NT2/D1 (cell line): ENCODE results near the gene PLIN4.

ENCODE experiments used
- DNase-seq: peaks from one replicate; pipeline ENCODE4 v3.0.0-alpha.2; 2011; ENCODE audit warnings: low read depth, low spot score
- H3K27me3 ChIP-seq: 2 replicates; pipeline ENCODE4 v1.6.0; 2011; ENCODE audit warnings: mild to moderate bottlenecking; ENCODE audit not compliant: insufficient read length, insufficient read depth
- H3K36me3 ChIP-seq: 2 replicates; pipeline ENCODE4 v1.6.1; 2011; ENCODE audit warnings: mild to moderate bottlenecking, low read length, mixed read lengths; ENCODE audit not compliant: insufficient read depth, insufficient read length
- H3K4me1 ChIP-seq: 2 replicates; pipeline ENCODE4 v1.5.1; 2011; ENCODE audit not compliant: insufficient read depth, insufficient read length
- H3K4me3 ChIP-seq: 2 replicates; pipeline ENCODE4 v1.5.1; 2011; ENCODE audit warnings: low read depth; ENCODE audit not compliant: insufficient read length
- H3K9ac ChIP-seq: 2 replicates; pipeline ENCODE4 v1.6.0; 2011; ENCODE audit warnings: low read depth; ENCODE audit not compliant: insufficient read length
- H3K9me3 ChIP-seq: 2 replicates; pipeline ENCODE4 v1.5.1; 2011; ENCODE audit warnings: mild to moderate bottlenecking, low read length; ENCODE audit not compliant: insufficient read depth
- SUZ12 ChIP-seq: IDR thresholded peaks from 2 replicates; pipeline ENCODE4 v1.6.1; 2011; ENCODE audit not compliant: insufficient read length, insufficient read depth; ENCODE audit errors: extremely low read depth
- YY1 ChIP-seq: IDR thresholded peaks from 2 replicates; pipeline ENCODE4 v1.6.1; 2011; ENCODE audit not compliant: insufficient read length, insufficient read depth
- ZNF274 ChIP-seq: IDR thresholded peaks from 2 replicates; pipeline ENCODE4 v1.6.1; 2011; ENCODE audit warnings: mild to moderate bottlenecking, low read depth, low read length

The PLIN4 gene

GRCh38 chr19:4507150-4507452, 11.2 kb downstream of the PLIN4 start:
- Histone ChIP-seq H3K27me3 (peaks cover 12% of the 10 kb centered on the region), H3K4me3 (no peak overlapping the region), H3K36me3 (peaks cover 63% of the 10 kb centered on the region), H3K9ac (no peak overlapping the region), H3K4me1 (peaks cover 14% of the 10 kb centered on the region), H3K9me3 (no peaks in the 10 kb centered on the region)
- no peak for TF ChIP-seq SUZ12
- no peak for TF ChIP-seq YY1
- TF ChIP-seq ZNF274 = no peak
- DNase-seq = no peak

DNA sequence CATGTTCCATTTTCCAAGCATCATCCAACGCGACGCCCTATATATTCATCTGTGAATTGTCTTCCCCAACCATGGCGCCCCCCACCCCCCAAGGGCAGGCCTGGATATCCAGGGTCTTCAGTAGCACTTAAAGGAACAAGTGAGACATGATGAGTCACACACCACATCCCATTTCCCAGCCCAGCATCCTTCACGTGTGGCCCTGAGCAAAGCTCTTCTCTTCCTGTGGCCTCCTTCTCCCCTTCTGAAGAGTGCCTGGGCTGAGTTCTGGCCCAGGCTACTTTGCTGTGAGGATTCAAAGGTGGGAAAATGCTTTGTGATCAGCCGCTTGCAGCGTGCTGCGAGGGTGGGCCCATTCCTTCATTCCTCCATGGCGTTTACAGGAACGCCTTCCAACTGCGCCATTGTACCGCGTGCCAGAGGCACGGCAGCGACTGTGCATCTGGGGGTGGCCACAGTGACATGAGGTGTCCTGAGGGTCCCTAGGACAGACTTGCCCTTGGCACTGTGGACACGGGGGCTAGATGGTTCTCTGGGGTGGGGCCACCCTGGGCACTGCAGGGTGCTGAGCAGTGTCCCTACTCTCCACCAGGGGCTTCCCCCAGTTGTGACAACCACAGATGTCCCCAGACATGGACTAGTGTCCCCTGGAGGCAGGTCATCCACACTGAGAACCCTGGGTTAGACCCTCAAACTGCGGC, 11.7 kb downstream of the PLIN4 start:
- DNase-seq = no peak
- H3K36me3 ChIP-seq = peaks cover 68% of the 10 kb centered on the region
- peaks cover 7% of the 10 kb centered on the region for H3K27me3 ChIP-seq
- H3K9me3 ChIP-seq = no peaks in the 10 kb centered on the region
- H3K9ac ChIP-seq = no peak overlapping the region
- TF ChIP-seq ZNF274 (no peak), SUZ12 (no peak), YY1 (no peak)
- H3K4me3 ChIP-seq = no peak overlapping the region
- peaks cover 14% of the 10 kb centered on the region for H3K4me1 ChIP-seq

GRCh38 chr19:4505570-4506448, 12.5 kb downstream of the PLIN4 start:
- Histone ChIP-seq H3K4me3 (no peak overlapping the region), H3K4me1 (peaks cover 15% of the 10 kb centered on the region), H3K27me3 (peaks cover 4% of the 10 kb centered on the region), H3K36me3 (peaks cover 76% of the 10 kb centered on the region), H3K9ac (no peak overlapping the region), H3K9me3 (no peaks in the 10 kb centered on the region)
- DNase-seq = no peak
- TF ChIP-seq ZNF274 = no peak
- TF ChIP-seq YY1 = no peak
- TF ChIP-seq SUZ12 = no peak

- no peaks in the 10 kb centered on the region for H3K9me3 ChIP-seq
- peaks cover 15% of the 10 kb centered on the region for H3K4me1 ChIP-seq
- TF ChIP-seq SUZ12 = no peak
- TF ChIP-seq YY1 = no peak
- no peak for TF ChIP-seq ZNF274
- H3K36me3 ChIP-seq = peaks cover 82% of the 10 kb centered on the region
- no peak overlapping the region for H3K9ac ChIP-seq
- H3K4me3 ChIP-seq = no peak overlapping the region
- no peak for DNase-seq
- no peaks in the 10 kb centered on the region for H3K27me3 ChIP-seq
Observed at GRCh38 chr19:4504891-4505569, 13.3 kb downstream of the PLIN4 start.

DNA sequence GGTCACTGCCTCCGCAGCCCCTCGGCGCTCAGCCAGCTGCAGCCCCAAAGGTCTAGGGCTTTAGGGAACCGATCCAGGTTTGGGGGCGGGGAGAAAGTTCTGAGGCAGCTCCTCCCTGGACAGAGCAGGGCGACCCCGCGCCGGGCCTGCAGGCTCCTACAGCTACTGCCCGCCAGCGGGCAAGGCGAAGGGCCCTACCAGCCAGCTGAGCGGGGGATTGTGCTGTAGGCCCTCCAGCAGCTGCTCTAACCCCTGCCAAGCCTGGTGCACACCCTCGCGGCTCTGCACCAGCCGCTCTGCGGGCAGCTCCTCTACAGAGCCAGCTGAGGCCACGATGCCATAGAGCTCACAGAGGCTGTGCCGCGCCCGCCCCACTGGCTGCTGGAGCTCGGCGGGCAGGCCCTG, 14.0 kb downstream of the PLIN4 start:
- Histone ChIP-seq H3K27me3 (no peaks in the 10 kb centered on the region), H3K4me3 (no peak overlapping the region), H3K36me3 (peaks cover 88% of the 10 kb centered on the region), H3K9me3 (no peaks in the 10 kb centered on the region), H3K9ac (peak overlapping the region; percentile 6), H3K4me1 (peaks cover 15% of the 10 kb centered on the region)
- TF ChIP-seq SUZ12 (no peak), YY1 (no peak), ZNF274 (no peak)
- DNase-seq = no peak

- H3K36me3 ChIP-seq = peaks cover 90% of the 10 kb centered on the region
- TF ChIP-seq SUZ12 = no peak
- TF ChIP-seq ZNF274 = no peak
- TF ChIP-seq YY1 = no peak
- peaks cover 15% of the 10 kb centered on the region for H3K4me1 ChIP-seq
- no peaks in the 10 kb centered on the region for H3K9me3 ChIP-seq
- no peak for DNase-seq
- H3K4me3 ChIP-seq = no peak overlapping the region
- H3K9ac ChIP-seq = peak overlapping the region; percentile 6
- no peaks in the 10 kb centered on the region for H3K27me3 ChIP-seq
Observed at GRCh38 chr19:4503825-4504170, 14.5 kb downstream of the PLIN4 start.
